A549 (cell line): ENCODE results near the gene WFDC9. TPM values are rescaled to one million over a fixed set of nuclear protein-coding genes. Genes with fewer than 3 reads are reported as not detected.

Experiments
- ATAC-seq, 2 experiments: fragments of 200-7000 bp in 1 of 2; fragments of >200 bp in 1 of 2; cut with Nextera tagmentation in 1 of 2; cut with Tn5 transposase in 1 of 2; 3 replicates each; pipeline versions ENCODE4 v1.8.0 to v1.9.1; 2018 to 2020; ENCODE audit warnings: mild to moderate bottlenecking in 1 of 2, moderate library complexity in 1 of 2
- CTCF ChIA-PET: fragments of 300-600 bp; sonication (Branson Sonifier 250); formaldehyde crosslinking; extraction: SDS; loops from one replicate; lab custom pipeline; 2021; ENCODE audit warnings: antibody characterized with exemption, inconsistent platforms; lab: Yijun Ruan, JAX
- POLR2A ChIA-PET: fragments of 350-600 bp; formaldehyde crosslinking; extraction: SDS; loops from one replicate; lab custom pipeline; 2021; ENCODE audit warnings: antibody characterized with exemption, inconsistent platforms; lab: Yijun Ruan, JAX
- DNase-seq, 2 experiments: peaks; one replicate each; pipeline versions ENCODE4 v3.0.0 to v3.0.0-alpha.2; 2011 to 2016; ENCODE audit warnings: low read depth in 1 of 2, low spot score in 1 of 2
- FAIRE-seq: peaks from 2 replicates; lab custom pipeline; 2011; peaks lifted over from hg19 to GRCh38; lab: Jason Lieb, UNC
- H3K27ac ChIP-seq, 2 experiments: fragments of >200 bp; sonication (Bioruptor Twin); formaldehyde crosslinking; 3 replicates each; pipeline ENCODE4 v1.5.1; 2016 to 2017
- H3K4me1 ChIP-seq: fragments of >200 bp; sonication (Bioruptor Twin); formaldehyde crosslinking; 3 replicates; pipeline ENCODE4 v1.6.1; 2016
- H3K4me2 ChIP-seq: fragments of >200 bp; sonication (Bioruptor Twin); formaldehyde crosslinking; 3 replicates; pipeline ENCODE4 v1.6.1; 2016
- H3K4me3 ChIP-seq: fragments of >200 bp; sonication (Bioruptor Twin); formaldehyde crosslinking; 3 replicates; pipeline ENCODE4 v1.5.1; 2016
- H3K9me3 ChIP-seq: fragments of >200 bp; sonication (Bioruptor Twin); formaldehyde crosslinking; 3 replicates; pipeline ENCODE4 v1.6.1; 2016
- CBX2 ChIP-seq: fragments of 200-600 bp; sonication (generic); IDR thresholded peaks from 2 replicates; pipeline ENCODE4 v1.6.1; 2016; ENCODE audit warnings: low read depth, mild to moderate bottlenecking, borderline replicate concordance
- CBX8 ChIP-seq: fragments of 200-600 bp; sonication (generic); IDR thresholded peaks from 2 replicates; pipeline ENCODE4 v1.6.1; 2016
- CEBPB ChIP-seq, 2 experiments: fragments of >200 bp in 1 of 2; sonication (Bioruptor Twin) in 1 of 2; formaldehyde crosslinking in 1 of 2; IDR thresholded peaks; 2 replicates each; pipeline ENCODE4 v1.6.1; 2012 to 2016
- CHD4 ChIP-seq: fragments of 200-600 bp; sonication (generic); IDR thresholded peaks from 2 replicates; pipeline ENCODE4 v1.6.1; 2016; ENCODE audit warnings: antibody characterized with exemption, mild to moderate bottlenecking, borderline replicate concordance
- E2F6 ChIP-seq: IDR thresholded peaks from 2 replicates; pipeline ENCODE4 v1.6.1; 2012; ENCODE audit warnings: low read depth, borderline replicate concordance
- EHF ChIP-seq: fragments of 250-450 bp; sonication (Bioruptor Pico); IDR thresholded peaks from 2 replicates; pipeline ENCODE4 v1.5.0; 2020; ENCODE audit warnings: mild to moderate bottlenecking
- FOSL2 ChIP-seq, 2 experiments: fragments of 450-650 bp in 1 of 2; fragments of >200 bp in 1 of 2; sonication (Bioruptor Twin) in 1 of 2; formaldehyde crosslinking; IDR thresholded peaks; 2 replicates each; pipeline versions ENCODE4 v1.5.0 to v1.6.1; 2016 to 2020; ENCODE audit warnings: mild to moderate bottlenecking in 1 of 2, moderate library complexity in 1 of 2
- HES2 ChIP-seq: fragments of >200 bp; sonication (Bioruptor Twin); formaldehyde crosslinking; IDR thresholded peaks from 2 replicates; pipeline ENCODE4 v1.6.1; 2016
- HEYL ChIP-seq: fragments of 250-450 bp; sonication (Bioruptor Pico); IDR thresholded peaks from 2 replicates; pipeline ENCODE4 v1.8.0; 2021; ENCODE audit warnings: mild to moderate bottlenecking, moderate library complexity
- HMGXB4 ChIP-seq: fragments of 250-450 bp; sonication (Bioruptor Pico); IDR thresholded peaks from 2 replicates; pipeline ENCODE4 v1.5.0; 2021; ENCODE audit warnings: mild to moderate bottlenecking, moderate library complexity, borderline replicate concordance
- HOXB13 ChIP-seq: fragments of 250-450 bp; sonication (Bioruptor Pico); IDR thresholded peaks from 2 replicates; pipeline ENCODE4 v1.5.0; 2020; ENCODE audit warnings: low read depth, mild to moderate bottlenecking, moderate library complexity
- HOXB5 ChIP-seq: fragments of 250-450 bp; sonication (Bioruptor Pico); IDR thresholded peaks from 2 replicates; pipeline ENCODE4 v1.5.0; 2020; ENCODE audit warnings: mild to moderate bottlenecking, moderate library complexity
- JUN ChIP-seq, 2 experiments: fragments of >200 bp; sonication (Bioruptor Twin); formaldehyde crosslinking; IDR thresholded peaks; 2 replicates in 1 of 2; 3 replicates in 1 of 2; pipeline ENCODE4 v1.6.1; 2016 to 2017
- KDM1A ChIP-seq: fragments of 200-600 bp; sonication (generic); IDR thresholded peaks from 2 replicates; pipeline ENCODE4 v1.6.1; 2016; ENCODE audit warnings: low read depth, mild to moderate bottlenecking
- MAFK ChIP-seq: fragments of 450-650 bp; IDR thresholded peaks from 2 replicates; pipeline ENCODE4 v1.6.1; 2014; ENCODE audit not compliant: partially characterized antibody
- MAZ ChIP-seq: fragments of 150-350 bp; IDR thresholded peaks from 2 replicates; pipeline ENCODE4 v1.6.1; 2014; ENCODE audit warnings: antibody characterized with exemption, low read depth, low read length, borderline replicate concordance
- NR3C1 ChIP-seq: fragments of >200 bp; sonication (Bioruptor Twin); formaldehyde crosslinking; IDR thresholded peaks from 3 replicates; pipeline ENCODE4 v1.6.1; 2017
- PBX3 ChIP-seq: IDR thresholded peaks from 2 replicates; pipeline ENCODE4 v1.6.1; 2012
- PHF8 ChIP-seq: fragments of 200-600 bp; sonication (generic); IDR thresholded peaks from 2 replicates; pipeline ENCODE4 v1.6.1; 2016; ENCODE audit warnings: low read depth, mild to moderate bottlenecking, antibody characterized with exemption, moderate library complexity, borderline replicate concordance
- RARB ChIP-seq: fragments of 250-450 bp; sonication (Bioruptor Pico); IDR thresholded peaks from 2 replicates; pipeline ENCODE4 v1.8.0; 2021; ENCODE audit warnings: mild to moderate bottlenecking, moderate library complexity
- RCOR1 ChIP-seq: fragments of 150-350 bp; IDR thresholded peaks from 2 replicates; pipeline ENCODE4 v1.6.1; 2014; ENCODE audit warnings: antibody characterized with exemption, low read length, low read depth
- REST ChIP-seq: fragments of 200-600 bp; sonication (generic); IDR thresholded peaks from 2 replicates; pipeline ENCODE4 v1.6.1; 2016; ENCODE audit warnings: antibody characterized with exemption, mild to moderate bottlenecking, moderate library complexity
- RNF2 ChIP-seq: fragments of 200-600 bp; sonication (generic); IDR thresholded peaks from 2 replicates; pipeline ENCODE4 v1.6.1; 2016; ENCODE audit warnings: low read depth, mild to moderate bottlenecking, antibody characterized with exemption, moderate library complexity, borderline replicate concordance
- SMC3 ChIP-seq: fragments of >200 bp; sonication (Bioruptor Twin); formaldehyde crosslinking; IDR thresholded peaks from 3 replicates; pipeline ENCODE4 v1.6.1; 2018; ENCODE audit warnings: inconsistent platforms
- TFCP2L1 ChIP-seq: fragments of 250-450 bp; sonication (Bioruptor Pico); IDR thresholded peaks from 2 replicates; pipeline ENCODE4 v1.5.0; 2021; ENCODE audit warnings: mild to moderate bottlenecking
- TP53 ChIP-seq: fragments of 250-450 bp; sonication (Bioruptor Pico); IDR thresholded peaks from 2 replicates; pipeline ENCODE4 v1.5.0; 2021; ENCODE audit warnings: mild to moderate bottlenecking, moderate library complexity
- ZC3H11A ChIP-seq: fragments of 450-650 bp; IDR thresholded peaks from 2 replicates; pipeline ENCODE4 v1.6.1; 2014; ENCODE audit warnings: antibody characterized with exemption, mild to moderate bottlenecking
- ZFP36 ChIP-seq: fragments of 450-650 bp; IDR thresholded peaks from 2 replicates; pipeline ENCODE4 v1.6.1; 2014; ENCODE audit warnings: borderline replicate concordance; ENCODE audit not compliant: partially characterized antibody
- ZNF302 ChIP-seq: fragments of 250-450 bp; sonication (Bioruptor Pico); IDR thresholded peaks from 2 replicates; pipeline ENCODE4 v1.9.0; 2021; ENCODE audit warnings: inconsistent platforms, mild to moderate bottlenecking, moderate library complexity
- WGBS: methylation state at CpG from one replicate; pipeline ENCODE4 v1.1.6; 2017; ENCODE audit errors: missing lambda C conversion rate; 5-methylcytosine and 5-hydroxymethylcytosine counted together
- polyA minus RNA-seq: library from RNA; depleted of rRNA, polyadenylated mRNA; stranded (reverse); fragments of >200 nt; gene quantifications from 2 replicates; pipeline ENCODE4 v1.2.3, GENCODE V29; 2011; rRNA and poly(A)+ RNA removed
- polyA plus RNA-seq, 4 experiments: library from polyadenylated mRNA; depleted of rRNA in 3 of 4; stranded (reverse); fragments of >200 nt; fragmentation: RNase III in 1 of 4; extraction: RNeasy Plus Mini Kit Qiagen cat#74134 plus additional on column Dnase treatment in 1 of 4; gene quantifications; 2 replicates in 3 of 4; 3 replicates in 1 of 4; pipeline ENCODE4 v1.2.3, GENCODE V29; 2011 to 2017

The WFDC9 gene
- polyA plus RNA-seq (2011; rRNA removed) (not detected in 2 replicates), polyA plus RNA-seq (2017; fragmentation: RNase III; extraction: RNeasy Plus Mini Kit Qiagen cat#74134 plus additional on column Dnase treatment) (not detected in 3 replicates), polyA minus RNA-seq (not detected in 2 replicates)
- polyA plus RNA-seq (2012; cell fraction: cytosol; rRNA removed) = not detected in 2 replicates
- polyA plus RNA-seq (2012; cell fraction: nucleus; rRNA removed) = not detected in 2 replicates

GRCh38 chr20:45631184-45631583 is at the start of gene WFDC9:
TSS of gene WFDC9 (minus strand) at chr20:45631284. CDS start at chr20:45610181, 21,103 bp downstream.
- Histone ChIP-seq H3K4me1 (no peaks in the 10 kb centered on the region), H3K27ac (no peak within 1 kb of the TSS), H3K9me3 (no peaks in the 10 kb centered on the region), H3K4me2 (no peak within 1 kb of the TSS), H3K4me3 (no peak within 1 kb of the TSS)
- DNase-seq = no peak
- no peak for ATAC-seq
- no peak for FAIRE-seq
- 7% methylated on average over 4 of the region's 4 CpGs for WGBS
- CTCF ChIA-PET = interaction anchor here (1.0 to 3.6 kb wide), 2 partner anchors 12 to 20 kb away, joined by 3 to 15 read pairs; no protein-coding TSS in a partner anchor
- POLR2A ChIA-PET = no interaction called here
- TF ChIP-seq HES2 (no peak), MAFK (no peak), TP53 (no peak), REST (no peak), RCOR1 (no peak), PBX3 (no peak), SMC3 (no peak), JUN (IDR thresholded peaks at IDR 0.05) (no peak), E2F6 (no peak), CEBPB (IDR thresholded peaks at IDR 0.05) (no peak), CHD4 (no peak), EHF (no peak), NR3C1 (no peak), ZC3H11A (no peak), CBX8 (no peak), HEYL (CRISPR knock-in tag) (no peak), PHF8 (no peak), CBX2 (no peak), FOSL2 (IDR thresholded peaks at IDR 0.05) (no peak), FOSL2 (CRISPR knock-in tag; IDR thresholded peaks at IDR 0.05) (no peak)

- Histone ChIP-seq H3K4me3 (no peak overlapping the region), H3K4me1 (no peaks in the 10 kb centered on the region), H3K27ac (no peak overlapping the region), H3K9me3 (peaks cover 6% of the 10 kb centered on the region; the same call in 1 of the 3 replicates), H3K4me2 (no peak overlapping the region)
- ChIA-PET POLR2A (no interaction called here), CTCF (interaction anchor here (0.9 to 1.7 kb wide), 3 partner anchors 10 to 91 kb away, joined by 3 to 4 read pairs (median 3); no protein-coding TSS in a partner anchor)
- ATAC-seq (no peak), DNase-seq (no peak), FAIRE-seq (no peak)
- TF ChIP-seq RNF2 (no peak), TFCP2L1 (CRISPR knock-in tag) (no peak), ZNF302 (CRISPR knock-in tag) (no peak), ZFP36 (no peak), KDM1A (no peak), HOXB5 (CRISPR knock-in tag) (no peak), HMGXB4 (no peak), PBX3 (no peak), HOXB13 (CRISPR knock-in tag) (no peak), ZC3H11A (no peak), NR3C1 (no peak), RARB (CRISPR knock-in tag) (no peak), MAZ (no peak)
Measured at GRCh38 chr20:45679650-45680049, 48.6 kb upstream of the WFDC9 start.
